SJSA1 (cell line): ENCODE data around the gene ULK4. TPM values are rescaled to one million over a fixed set of nuclear protein-coding genes. Genes with fewer than 3 reads are reported as not detected.
"Not testable (repeated sequence)": the region's sequence is repeated elsewhere in the genome, so short reads cannot be mapped to it uniquely, and the experiment has no call there.

ENCODE experiments used
- DNase-seq, 2 experiments: peaks; one replicate each; pipeline ENCODE4 v3.0.0-alpha.2; 2015 to 2020; ENCODE audit warnings: low spot score in 2 of 2, low read depth in 1 of 2
- H3K27ac ChIP-seq: fragments of 250-450 bp; sonication (Bioruptor Pico); 2 replicates; pipeline ENCODE4 v1.5.1; 2020; ENCODE audit warnings: mild to moderate bottlenecking, moderate library complexity
- H3K27me3 ChIP-seq: fragments of 250-450 bp; sonication (Bioruptor Pico); replicated peaks from 2 replicates; pipeline ENCODE4 v1.5.1; 2020; ENCODE audit warnings: mild to moderate bottlenecking, moderate library complexity
- H3K36me3 ChIP-seq: fragments of 250-450 bp; sonication (Bioruptor Pico); 2 replicates; pipeline ENCODE4 v1.5.1; 2020; ENCODE audit warnings: mild to moderate bottlenecking
- H3K4me1 ChIP-seq: fragments of 250-450 bp; sonication (Bioruptor Pico); replicated peaks from 2 replicates; pipeline ENCODE4 v1.6.1; 2021; ENCODE audit warnings: mild to moderate bottlenecking
- H3K4me3 ChIP-seq: fragments of 250-450 bp; sonication (Bioruptor Pico); 2 replicates; pipeline ENCODE4 v1.5.1; 2020; ENCODE audit warnings: mild to moderate bottlenecking
- H3K9me3 ChIP-seq: fragments of 250-450 bp; sonication (Bioruptor Pico); replicated peaks from 2 replicates; pipeline ENCODE4 v1.5.1; 2020; ENCODE audit warnings: mild to moderate bottlenecking
- total RNA-seq: library from RNA; depleted of rRNA; stranded (reverse); fragments of >200 nt; shearing (Covaris generic); gene quantifications from 2 replicates; pipeline ENCODE4 v1.2.3, GENCODE V29; 2014

The ULK4 gene
- total RNA-seq, 1 experiment from 2014 or later: 10.9 TPM

DNA sequence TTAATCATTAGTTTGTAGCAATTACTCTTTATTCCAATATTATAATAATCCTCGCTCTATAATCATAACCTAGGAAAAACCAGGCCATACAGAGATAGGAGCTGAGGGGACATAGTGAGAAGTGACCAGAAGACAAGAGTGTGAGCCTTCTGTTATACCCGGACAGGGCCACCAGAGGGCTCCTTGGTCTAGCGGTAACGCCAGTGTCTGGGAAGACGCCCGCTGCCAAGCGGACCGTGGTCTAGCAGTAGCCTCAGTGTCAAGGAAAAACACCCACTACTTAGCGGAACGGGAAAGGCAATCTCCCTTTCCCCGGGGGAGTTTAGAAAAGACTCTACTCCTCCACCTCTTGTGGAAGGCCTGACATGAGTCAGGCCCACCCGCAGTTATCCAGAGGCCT is 266.1 kb downstream of the ULK4 start:
- H3K27ac ChIP-seq, H3K4me3 ChIP-seq, H3K36me3 ChIP-seq, DNase-seq, H3K9me3 ChIP-seq, H3K27me3 ChIP-seq: not testable (repeated sequence)
- peaks cover 15% of the 10 kb centered on the region for H3K4me1 ChIP-seq

DNA sequence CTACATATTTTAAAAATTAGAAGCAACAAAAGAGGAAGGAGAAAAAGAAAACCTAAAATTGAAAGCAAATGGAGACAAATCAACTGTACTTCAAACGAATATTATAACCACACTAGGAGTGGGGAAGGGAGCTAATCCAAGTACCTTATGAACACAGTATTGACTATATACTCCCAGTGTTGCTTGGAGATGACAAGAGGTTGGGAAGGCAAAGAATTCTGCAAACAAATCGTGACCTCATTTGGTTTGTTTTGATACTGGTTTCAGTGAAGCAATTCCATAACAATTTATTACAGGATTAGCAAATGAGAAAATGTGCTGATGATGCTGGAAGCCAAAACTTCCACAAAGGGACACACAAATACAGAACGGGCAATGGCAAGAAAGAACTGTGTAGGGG is 268.1 kb downstream of the ULK4 start:
- DNase-seq: no peak

DNA sequence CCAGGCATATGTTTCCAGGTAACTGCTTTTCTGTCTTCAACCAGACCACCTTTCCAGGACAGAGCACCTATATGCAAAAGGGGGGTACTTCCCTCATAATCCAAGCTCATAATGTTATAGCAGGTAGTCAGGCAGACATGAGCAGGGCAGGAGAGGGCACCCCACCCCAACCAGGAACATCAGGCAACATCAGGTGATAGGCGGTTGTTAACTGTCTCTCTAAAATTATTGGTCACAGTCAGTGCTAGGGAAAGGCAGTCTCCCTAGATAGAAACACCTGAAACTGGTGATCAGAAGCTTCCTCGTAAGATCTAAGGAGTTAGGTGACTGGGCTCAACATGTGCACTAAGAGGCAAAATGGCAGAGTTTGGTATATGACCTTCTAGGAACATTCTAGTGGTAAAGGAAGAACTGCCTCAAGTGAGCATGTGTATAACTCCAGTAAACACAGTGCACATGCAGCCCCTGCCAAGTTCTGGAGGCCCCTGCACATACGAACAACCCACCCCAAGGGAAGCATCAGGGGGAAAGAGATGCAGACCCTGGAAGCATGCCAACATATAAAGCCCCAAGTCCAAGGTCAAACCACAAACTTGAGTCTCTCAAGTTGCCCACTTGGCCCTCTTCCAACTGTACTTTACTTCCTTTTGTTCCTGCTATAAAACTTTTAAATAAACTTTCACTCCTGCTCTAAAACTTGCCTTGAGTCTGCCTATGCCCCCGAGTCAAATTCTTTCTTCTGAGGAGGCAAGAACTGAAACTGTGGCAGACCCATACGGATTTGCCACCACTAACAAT is 270.9 kb downstream of the ULK4 start:
- DNase-seq: peak in 1 of 2 experiments; percentile 56
- no peaks in the 10 kb centered on the region for H3K36me3 ChIP-seq
- no peak overlapping the region for H3K4me3 ChIP-seq
- H3K27ac ChIP-seq: no peak overlapping the region
- H3K4me1 ChIP-seq: peaks cover 27% of the 10 kb centered on the region
- no peaks in the 10 kb centered on the region for H3K9me3 ChIP-seq
- no peaks in the 10 kb centered on the region for H3K27me3 ChIP-seq

More for the DNA sequence above, 268.1 kb downstream of the ULK4 start:
- H3K4me1 ChIP-seq: peaks cover 18% of the 10 kb centered on the region
- H3K36me3 ChIP-seq: no peaks in the 10 kb centered on the region
- H3K9me3 ChIP-seq: no peaks in the 10 kb centered on the region
- no peak overlapping the region for H3K4me3 ChIP-seq
- no peaks in the 10 kb centered on the region for H3K27me3 ChIP-seq
- H3K27ac ChIP-seq: no peak overlapping the region

DNA sequence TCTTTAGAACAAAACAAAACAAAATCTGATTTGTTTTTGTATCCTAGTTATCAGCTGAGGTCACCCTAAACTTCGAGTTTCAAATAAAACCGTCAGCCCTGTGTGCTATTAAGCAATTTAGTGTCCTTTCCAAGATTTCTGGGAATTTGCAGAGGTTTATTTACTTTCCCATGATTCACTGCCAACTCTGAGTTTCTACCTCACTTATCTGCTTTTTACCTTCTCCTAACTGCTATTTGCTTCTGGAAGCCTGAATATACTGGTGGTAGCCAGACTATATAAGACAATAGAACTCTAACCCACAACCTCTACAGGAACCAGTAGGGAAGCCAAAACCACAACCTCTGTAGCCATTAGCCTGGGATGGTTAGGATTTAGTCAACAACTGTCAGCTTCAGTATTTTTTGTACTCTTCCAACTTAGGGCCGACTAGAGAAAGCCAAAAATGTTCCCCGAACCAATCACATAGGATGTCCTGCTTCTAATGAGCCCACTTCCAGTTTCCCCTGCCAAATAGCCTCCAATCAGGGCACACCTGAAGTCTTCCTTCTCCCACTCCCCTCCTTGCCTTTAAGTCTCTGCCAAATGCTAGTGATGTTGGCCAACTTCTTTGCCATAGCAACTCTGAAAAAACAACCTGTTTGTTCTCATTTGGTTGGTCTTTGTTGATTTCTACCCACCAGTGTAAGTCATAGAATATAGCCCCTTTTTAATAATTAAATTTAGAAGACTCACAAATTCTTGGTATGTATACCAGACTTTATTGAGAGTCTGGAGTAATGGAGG is 273.1 kb downstream of the ULK4 start:
- no peak overlapping the region for H3K4me3 ChIP-seq
- H3K4me1 ChIP-seq: peaks cover 30% of the 10 kb centered on the region
- peak overlapping the region; percentile 50 for H3K27ac ChIP-seq
- H3K9me3 ChIP-seq: no peaks in the 10 kb centered on the region
- H3K27me3 ChIP-seq: no peaks in the 10 kb centered on the region
- no peaks in the 10 kb centered on the region for H3K36me3 ChIP-seq
- DNase-seq: peak in 1 of 2 experiments; percentile 54

DNA sequence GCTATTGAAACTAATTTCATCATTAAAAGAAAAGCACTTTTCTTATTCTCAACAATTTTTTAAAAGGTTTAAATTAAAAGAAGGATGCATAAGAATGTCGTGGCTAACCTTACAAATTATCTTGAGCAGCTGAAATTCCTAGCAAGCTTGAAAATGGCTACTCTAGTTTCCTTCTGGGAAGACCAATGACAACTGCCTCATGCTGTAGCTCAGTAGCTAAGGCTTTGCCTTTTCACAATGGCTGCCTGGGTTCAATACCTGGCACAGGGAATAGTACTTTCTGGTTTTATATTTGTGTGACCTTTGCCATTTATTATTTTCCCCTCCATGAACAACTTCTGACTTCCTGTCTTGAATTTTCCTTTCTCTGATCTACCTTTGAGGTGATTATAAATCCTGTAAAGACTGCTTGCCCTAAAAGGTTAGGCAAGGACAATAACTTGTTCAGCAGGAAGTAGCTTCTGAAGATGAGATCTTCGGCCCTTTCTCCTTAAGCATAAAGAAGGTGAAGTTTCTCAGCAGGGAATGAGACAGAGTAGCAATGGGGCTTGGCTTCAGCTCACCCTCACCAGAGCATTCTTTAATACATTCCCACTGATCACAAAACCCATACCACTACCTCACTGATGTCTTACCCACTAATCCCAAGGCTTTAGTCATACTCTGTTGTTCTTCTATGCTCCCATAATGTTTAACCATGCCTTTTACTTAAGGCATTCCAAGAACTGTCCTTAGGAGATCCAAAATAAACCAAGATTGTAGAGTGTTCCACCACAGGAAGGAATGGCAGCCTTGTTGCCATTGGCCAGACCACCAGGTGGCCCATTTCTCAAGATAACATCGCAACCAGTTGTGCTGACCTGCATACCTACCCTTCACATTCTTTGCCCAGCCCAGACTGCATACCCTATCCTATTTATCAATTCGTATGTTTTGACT is 276.8 kb downstream of the ULK4 start:
- no peak overlapping the region for H3K4me3 ChIP-seq
- H3K36me3 ChIP-seq: no peaks in the 10 kb centered on the region
- H3K27me3 ChIP-seq: no peaks in the 10 kb centered on the region
- no peaks in the 10 kb centered on the region for H3K9me3 ChIP-seq
- peaks cover 54% of the 10 kb centered on the region for H3K4me1 ChIP-seq
- no peak for DNase-seq
- 0 out of 2 replicates have a peak overlapping the region, but pooled peaks have one; percentile 96 for H3K27ac ChIP-seq

DNA sequence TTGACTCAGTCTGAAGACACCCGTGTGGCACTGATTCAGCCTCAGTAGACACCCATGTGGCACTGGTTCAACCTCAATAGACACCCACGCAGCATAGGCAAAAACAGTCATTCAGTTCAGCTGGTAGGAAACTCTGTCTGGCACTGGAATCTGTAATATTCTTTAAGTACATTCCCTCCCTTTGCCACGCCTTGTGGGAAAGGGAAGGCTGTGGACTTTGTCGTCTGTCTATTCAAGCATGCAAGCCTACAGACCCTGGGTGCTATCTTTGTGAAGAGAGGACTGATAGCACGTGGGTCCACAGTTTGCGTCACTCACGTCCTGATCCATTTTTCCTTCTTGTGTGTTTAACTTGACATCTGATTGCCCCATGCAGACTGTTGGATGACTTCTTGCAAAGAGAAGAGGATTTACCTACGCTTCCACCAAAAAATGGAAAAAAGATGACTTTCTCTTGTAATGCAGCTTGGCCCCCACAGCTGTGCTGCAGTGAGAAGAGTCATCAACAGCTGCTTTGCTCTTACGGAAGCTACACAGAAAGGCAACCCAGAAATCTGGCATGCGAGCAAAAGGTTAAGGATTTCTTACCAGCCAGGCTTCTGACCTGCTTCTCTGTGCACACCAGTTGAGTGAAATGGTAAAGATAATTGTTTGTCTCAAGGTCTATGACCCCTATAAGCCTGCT is 278.1 kb downstream of the ULK4 start:
- Histone ChIP-seq H3K27me3 (no peaks in the 10 kb centered on the region), H3K36me3 (no peaks in the 10 kb centered on the region), H3K9me3 (no peaks in the 10 kb centered on the region), H3K27ac (peak overlapping the region; percentile 96), H3K4me1 (peaks cover 58% of the 10 kb centered on the region), H3K4me3 (no peak overlapping the region)
- DNase-seq: peak; percentile 48 to 52

DNA sequence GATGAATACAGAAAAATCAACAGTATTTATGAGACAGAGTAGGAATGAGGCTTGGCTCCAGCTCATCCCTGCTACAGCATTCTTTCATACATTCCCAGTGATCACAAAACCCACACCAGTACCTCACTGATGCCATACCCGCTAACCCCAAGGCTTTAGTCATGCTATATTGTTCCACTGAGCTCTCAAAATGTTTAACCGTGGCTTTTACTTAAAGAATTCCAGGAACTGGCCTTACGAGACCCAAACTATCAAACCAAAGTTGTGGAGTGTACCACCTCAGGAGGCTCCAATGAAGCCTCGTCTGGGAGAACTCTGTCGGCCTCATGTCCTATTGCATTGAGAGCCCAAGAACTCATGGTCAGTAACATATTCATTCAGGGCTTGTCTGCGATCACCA is 278.9 kb downstream of the ULK4 start:
- Histone ChIP-seq H3K4me3 (no peak overlapping the region), H3K27me3 (no peaks in the 10 kb centered on the region), H3K36me3 (no peaks in the 10 kb centered on the region), H3K27ac (peak overlapping the region; percentile 96), H3K4me1 (peaks cover 50% of the 10 kb centered on the region), H3K9me3 (no peaks in the 10 kb centered on the region)
- DNase-seq: peak; percentile 76 to 83

DNA sequence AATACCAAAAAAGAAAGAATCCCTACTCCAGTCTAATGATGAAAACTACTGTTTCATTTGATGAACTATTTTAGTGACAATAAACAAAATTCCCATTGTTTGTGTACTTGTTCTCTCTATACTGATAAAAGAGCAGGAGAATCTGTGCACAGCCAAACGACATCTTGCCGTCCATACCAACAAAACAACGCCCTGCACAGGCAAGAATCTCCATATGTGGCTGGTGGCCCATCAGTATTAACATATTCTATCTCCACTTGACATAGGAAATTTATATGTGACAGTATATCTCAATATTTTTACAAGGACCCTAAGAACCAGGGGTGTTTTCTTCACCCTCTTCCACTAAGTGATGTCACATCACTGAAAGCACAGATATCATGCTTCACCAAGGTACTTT is 279.5 kb downstream of the ULK4 start:
- Histone ChIP-seq H3K27ac (peak overlapping the region; percentile 96), H3K36me3 (no peaks in the 10 kb centered on the region), H3K4me3 (no peak overlapping the region), H3K9me3 (no peaks in the 10 kb centered on the region), H3K27me3 (no peaks in the 10 kb centered on the region), H3K4me1 (peaks cover 49% of the 10 kb centered on the region)
- peak in 1 of 2 experiments; percentile 68 for DNase-seq

DNA sequence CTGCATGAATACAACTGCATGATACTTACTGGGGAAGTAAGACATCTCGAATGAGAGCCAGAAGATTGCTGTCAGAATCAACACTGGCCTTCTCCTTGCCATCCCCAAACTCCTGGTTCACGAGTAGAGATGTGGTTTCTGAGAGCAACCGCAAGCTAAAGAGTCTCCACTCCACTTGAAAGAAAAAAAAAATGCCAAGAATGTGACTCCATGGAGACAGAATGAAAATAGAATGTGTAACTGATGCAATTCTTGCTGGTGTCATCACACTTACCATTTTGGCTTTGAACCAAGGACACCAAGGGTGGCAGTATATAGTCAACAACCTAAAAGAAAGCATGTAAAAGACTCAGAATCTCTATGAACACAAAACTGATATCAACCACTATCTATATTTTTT is 280.4 kb downstream of the ULK4 start:
- Histone ChIP-seq H3K36me3 (no peaks in the 10 kb centered on the region), H3K27me3 (no peaks in the 10 kb centered on the region), H3K27ac (peak overlapping the region; percentile 96), H3K9me3 (no peaks in the 10 kb centered on the region), H3K4me1 (peaks cover 49% of the 10 kb centered on the region), H3K4me3 (no peak overlapping the region)
- DNase-seq: peak; percentile 75 to 92

DNA sequence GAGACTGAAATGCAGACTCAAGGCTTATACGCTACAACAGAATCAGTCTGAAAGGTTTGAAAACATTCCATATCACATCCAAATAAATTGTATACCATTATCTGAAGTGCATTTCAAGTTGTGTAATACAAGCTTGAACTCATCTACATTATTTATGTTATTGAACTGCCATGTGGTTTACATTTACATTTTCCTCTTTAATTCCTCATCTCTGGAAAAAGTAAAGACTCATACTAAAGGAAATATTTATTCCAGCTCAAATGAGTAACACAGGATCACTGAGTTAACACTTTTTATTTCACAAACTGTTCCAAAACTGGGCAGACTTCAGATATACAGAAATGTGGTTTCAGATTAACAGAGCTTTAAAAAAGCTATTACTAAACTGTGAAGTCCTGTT is 282.5 kb downstream of the ULK4 start:
- no peak for DNase-seq
- Histone ChIP-seq H3K4me3 (no peak overlapping the region), H3K9me3 (no peaks in the 10 kb centered on the region), H3K27me3 (no peaks in the 10 kb centered on the region), H3K36me3 (no peaks in the 10 kb centered on the region), H3K4me1 (peaks cover 53% of the 10 kb centered on the region), H3K27ac (no peak overlapping the region)

DNA sequence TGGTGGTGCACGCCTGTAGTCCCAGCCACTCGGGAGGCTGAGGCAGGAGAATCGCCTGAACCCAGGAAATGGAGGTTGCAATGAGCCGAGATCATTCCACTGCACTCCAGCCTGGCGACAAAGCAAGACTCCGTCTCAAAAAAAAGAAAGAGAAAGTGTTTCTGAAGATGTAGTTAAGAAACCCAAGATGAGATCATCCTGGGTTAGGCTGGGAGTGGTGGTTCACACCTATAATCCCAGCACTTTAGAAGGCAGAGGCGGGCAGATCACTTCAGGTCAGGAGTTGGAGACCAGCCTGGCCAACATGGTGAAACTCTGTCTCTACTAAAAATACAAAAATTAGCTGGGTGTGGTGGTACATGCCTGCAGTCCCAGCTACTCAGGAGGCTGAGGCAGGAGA is 286.8 kb downstream of the ULK4 start:
- H3K27ac ChIP-seq, H3K36me3 ChIP-seq, H3K4me3 ChIP-seq, DNase-seq, H3K27me3 ChIP-seq, H3K9me3 ChIP-seq: not testable (repeated sequence)
- H3K4me1 ChIP-seq: peaks cover 24% of the 10 kb centered on the region

DNA sequence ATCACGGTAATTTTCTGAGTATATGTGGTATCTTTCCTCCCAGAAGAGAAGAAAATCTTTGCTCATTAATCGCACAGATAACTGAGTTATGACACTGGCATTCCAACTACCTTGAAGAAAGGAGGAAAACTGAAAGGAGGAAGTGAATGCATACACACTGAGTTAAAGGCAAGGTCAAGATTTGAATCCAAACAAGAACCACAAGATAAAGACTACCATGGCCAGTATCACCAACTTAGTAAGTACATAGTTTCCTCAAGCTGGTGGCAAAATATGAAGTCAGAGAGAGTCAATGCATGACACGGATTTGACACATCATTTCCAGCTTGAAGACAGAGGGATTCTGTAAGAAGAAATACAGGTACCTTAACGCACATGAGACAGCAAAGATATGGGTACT is 287.5 kb downstream of the ULK4 start:
- no peaks in the 10 kb centered on the region for H3K36me3 ChIP-seq
- H3K27ac ChIP-seq: no peak overlapping the region
- H3K27me3 ChIP-seq: no peaks in the 10 kb centered on the region
- H3K9me3 ChIP-seq: no peaks in the 10 kb centered on the region
- no peak for DNase-seq
- H3K4me1 ChIP-seq: peaks cover 21% of the 10 kb centered on the region
- no peak overlapping the region for H3K4me3 ChIP-seq

DNA sequence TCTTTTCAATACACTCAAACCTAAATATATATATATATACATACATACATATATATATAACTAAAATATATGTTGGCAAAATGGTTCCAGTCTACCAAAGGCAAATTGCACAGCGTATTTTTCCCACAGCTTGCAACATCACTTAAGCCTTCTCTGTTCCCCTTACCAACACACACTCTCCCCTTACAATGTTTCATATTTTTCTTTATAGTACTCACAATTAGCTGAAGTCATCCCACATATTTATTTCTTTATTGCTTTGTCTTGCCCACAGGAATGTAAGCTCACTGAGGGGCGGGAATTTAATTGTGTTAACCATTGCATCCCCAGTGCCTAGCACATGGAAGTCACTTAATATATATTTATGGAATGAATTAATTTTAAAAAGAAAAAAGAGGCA is 288.3 kb downstream of the ULK4 start:
- H3K36me3 ChIP-seq: no peaks in the 10 kb centered on the region
- peak in 1 of 2 experiments; percentile 46 for DNase-seq
- H3K4me1 ChIP-seq: peaks cover 17% of the 10 kb centered on the region
- no peaks in the 10 kb centered on the region for H3K9me3 ChIP-seq
- peak overlapping the region; percentile 6; the same call in 1 of the 2 replicates for H3K27ac ChIP-seq
- no peaks in the 10 kb centered on the region for H3K27me3 ChIP-seq
- no peak overlapping the region for H3K4me3 ChIP-seq
